ENCODE measurements around the gene TAF8.

Gene TAF8

DNA sequence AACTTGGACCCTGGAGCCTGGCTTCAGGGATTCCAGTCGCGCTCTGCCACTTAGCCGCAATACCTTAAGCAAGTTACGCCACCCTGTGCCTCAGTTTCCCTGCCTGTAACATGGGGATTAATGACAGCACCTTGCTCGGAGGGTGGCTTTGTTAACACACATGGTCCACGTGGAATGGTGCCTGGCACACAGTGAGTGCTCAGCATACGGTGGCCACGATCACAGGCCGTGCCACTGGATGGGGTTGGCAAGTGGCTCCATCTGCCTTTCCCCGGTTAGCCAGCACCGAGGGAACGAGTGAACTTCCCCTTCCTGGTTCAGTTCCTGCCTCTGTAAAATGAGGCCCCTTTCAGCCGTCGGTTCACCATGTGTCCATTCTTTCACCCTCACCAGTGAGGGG is 74.9 kb downstream of the TAF8 start:
- Mint-ChIP-seq H3K36me3 (ENCODE audit: low read depth) (no peaks in the 10 kb centered on the region), H3K27ac (no peak overlapping the region), H3K4me3 (no peak overlapping the region), H3K9me3 (no peaks in the 10 kb centered on the region), H3K4me1 (peaks cover 13% of the 10 kb centered on the region), H3K27me3 (ENCODE audit: low read depth, poor library complexity) (peaks cover 3% of the 10 kb centered on the region)
- TF ChIP-seq, protein P1, sequence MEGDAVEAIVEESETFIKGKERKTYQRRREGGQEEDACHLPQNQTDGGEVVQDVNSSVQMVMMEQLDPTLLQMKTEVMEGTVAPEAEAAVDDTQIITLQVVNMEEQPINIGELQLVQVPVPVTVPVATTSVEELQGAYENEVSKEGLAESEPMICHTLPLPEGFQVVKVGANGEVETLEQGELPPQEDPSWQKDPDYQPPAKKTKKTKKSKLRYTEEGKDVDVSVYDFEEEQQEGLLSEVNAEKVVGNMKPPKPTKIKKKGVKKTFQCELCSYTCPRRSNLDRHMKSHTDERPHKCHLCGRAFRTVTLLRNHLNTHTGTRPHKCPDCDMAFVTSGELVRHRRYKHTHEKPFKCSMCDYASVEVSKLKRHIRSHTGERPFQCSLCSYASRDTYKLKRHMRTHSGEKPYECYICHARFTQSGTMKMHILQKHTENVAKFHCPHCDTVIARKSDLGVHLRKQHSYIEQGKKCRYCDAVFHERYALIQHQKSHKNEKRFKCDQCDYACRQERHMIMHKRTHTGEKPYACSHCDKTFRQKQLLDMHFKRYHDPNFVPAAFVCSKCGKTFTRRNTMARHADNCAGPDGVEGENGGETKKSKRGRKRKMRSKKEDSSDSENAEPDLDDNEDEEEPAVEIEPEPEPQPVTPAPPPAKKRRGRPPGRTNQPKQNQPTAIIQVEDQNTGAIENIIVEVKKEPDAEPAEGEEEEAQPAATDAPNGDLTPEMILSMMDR (IDR thresholded peaks at IDR 0.05), result no peak
- no peak for DNase-seq

DNA sequence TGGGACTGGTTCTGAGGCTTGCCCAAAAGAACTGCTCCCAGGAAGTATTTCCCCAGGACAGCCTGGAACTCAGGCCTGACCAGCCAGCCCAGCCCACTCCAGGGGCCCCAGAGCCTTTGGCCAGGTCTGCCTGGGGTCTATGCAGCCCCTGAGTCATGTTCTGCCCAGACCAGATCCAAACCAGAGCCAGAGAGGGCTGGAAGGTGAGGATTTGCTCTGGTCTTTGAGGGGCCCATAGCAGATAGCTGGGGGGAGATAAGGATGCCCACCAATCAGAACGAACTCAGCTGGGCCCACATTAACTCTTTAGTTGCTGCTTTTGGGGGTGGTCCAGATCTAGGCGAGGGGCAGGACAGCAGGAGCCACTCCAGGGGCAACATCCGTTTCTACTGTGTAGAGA is 75.3 kb downstream of the TAF8 start:
- Mint-ChIP-seq H3K27ac (no peak overlapping the region), H3K4me1 (peaks cover 13% of the 10 kb centered on the region), H3K4me3 (no peak overlapping the region)

DNA sequence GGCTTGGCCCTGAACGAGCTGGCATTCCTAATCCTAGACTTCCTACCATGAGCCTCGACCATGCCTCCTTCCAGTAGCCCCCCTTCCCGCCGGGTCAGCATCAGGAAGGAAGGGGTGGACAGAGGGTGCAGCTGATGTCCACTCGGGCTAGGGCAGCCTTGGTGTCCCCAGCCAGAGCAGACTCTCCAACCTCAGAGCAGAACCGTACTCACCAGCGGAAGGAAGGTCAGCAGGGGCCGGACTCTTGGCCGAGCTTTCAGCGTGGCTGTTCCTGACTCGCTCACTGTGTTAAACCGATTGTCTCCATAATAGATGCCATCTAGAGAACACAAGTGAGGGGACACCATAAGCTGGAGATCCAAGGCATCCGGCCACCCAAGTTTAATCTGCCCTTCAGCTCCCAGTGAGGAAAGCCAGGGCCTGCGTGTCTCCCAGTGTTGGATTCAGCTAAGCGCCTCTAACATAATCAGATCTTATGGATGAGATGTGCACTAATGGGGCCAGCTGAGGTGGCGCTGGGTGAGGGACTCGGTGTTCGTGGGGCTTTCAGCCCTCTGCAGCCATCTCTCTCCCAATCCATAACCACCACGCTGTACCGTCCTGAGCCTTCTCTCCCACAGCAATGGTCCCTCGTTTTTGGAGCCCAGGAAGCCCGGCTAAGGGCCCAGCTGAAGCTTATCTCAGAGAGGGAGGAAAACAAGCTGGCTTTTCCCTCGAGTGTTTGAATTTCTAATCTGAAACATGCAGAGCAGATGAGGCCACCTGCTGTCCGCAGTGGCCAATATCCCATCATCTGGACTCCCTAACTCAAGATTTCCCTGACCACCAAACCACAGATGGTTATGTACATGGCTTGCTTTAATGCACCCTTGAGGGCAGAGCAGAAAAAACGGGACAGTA is 78.4 kb downstream of the TAF8 start:
- Mint-ChIP-seq H3K27ac (peak overlapping the region; percentile 34), H3K9me3 (peaks cover 4% of the 10 kb centered on the region), H3K36me3 (ENCODE audit: low read depth) (peaks cover 4% of the 10 kb centered on the region), H3K4me1 (peaks cover 4% of the 10 kb centered on the region), H3K27me3 (ENCODE audit: low read depth, poor library complexity) (peaks cover 6% of the 10 kb centered on the region), H3K4me3 (no peak overlapping the region)
- TF ChIP-seq, protein P1 (IDR thresholded peaks at IDR 0.05), result no peak
- no peak for DNase-seq

More for the DNA sequence above, 75.3 kb downstream of the TAF8 start:
- Mint-ChIP-seq H3K9me3 (no peaks in the 10 kb centered on the region), H3K27me3 (ENCODE audit: low read depth, poor library complexity) (peaks cover 3% of the 10 kb centered on the region), H3K36me3 (ENCODE audit: low read depth) (no peaks in the 10 kb centered on the region)
- TF ChIP-seq, protein P1 (IDR thresholded peaks at IDR 0.05), result no peak
- no peak for DNase-seq

DNA sequence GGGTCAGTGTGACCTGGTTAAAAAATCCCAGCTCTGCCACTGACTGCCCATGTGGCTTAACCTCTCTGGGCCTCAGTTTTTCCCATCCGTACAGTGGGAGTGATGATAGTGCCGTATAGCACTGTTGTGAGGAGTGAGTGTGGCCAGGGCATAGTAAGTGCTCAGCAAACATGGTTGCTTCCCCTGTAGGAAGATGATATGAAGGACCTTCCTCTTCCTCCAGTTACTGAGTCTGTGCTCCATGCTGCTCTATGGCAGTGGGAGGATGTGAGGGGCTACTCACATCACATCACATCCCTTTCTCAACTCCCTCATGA is 79.0 kb downstream of the TAF8 start:
- peaks cover 4% of the 10 kb centered on the region for H3K36me3 Mint-ChIP-seq (ENCODE audit: low read depth)
- TF ChIP-seq, protein P1 (IDR thresholded peaks at IDR 0.05), result no peak
- peaks cover 9% of the 10 kb centered on the region for H3K4me1 Mint-ChIP-seq
- no peak overlapping the region for H3K4me3 Mint-ChIP-seq
- no peak overlapping the region for H3K27ac Mint-ChIP-seq
- H3K9me3 Mint-ChIP-seq, result peaks cover 4% of the 10 kb centered on the region
- DNase-seq, result no peak
- H3K27me3 Mint-ChIP-seq (ENCODE audit: low read depth, poor library complexity), result peaks cover 10% of the 10 kb centered on the region

DNA sequence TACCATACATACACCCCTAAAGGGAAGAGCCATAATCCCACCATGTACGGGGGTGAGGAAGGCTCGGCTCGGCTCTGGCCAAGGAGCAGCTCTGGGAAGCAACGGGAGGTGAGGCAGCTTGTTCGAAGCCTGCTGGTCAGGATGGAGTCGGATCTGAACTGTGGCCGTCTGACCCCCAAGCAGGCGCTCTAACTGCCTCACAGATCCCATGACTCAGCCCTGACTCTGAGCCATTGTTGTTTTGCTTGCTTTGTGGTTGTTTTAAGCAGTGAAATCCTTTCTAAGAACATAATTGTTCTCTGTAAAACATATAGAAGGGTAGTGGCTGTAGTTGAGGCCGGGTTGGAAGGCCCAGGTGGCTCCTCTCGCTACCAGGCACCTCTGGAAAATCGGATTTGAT is 81.2 kb downstream of the TAF8 start:
- Mint-ChIP-seq H3K9me3 (peaks cover 4% of the 10 kb centered on the region), H3K4me1 (peaks cover 10% of the 10 kb centered on the region), H3K4me3 (no peak overlapping the region), H3K27me3 (ENCODE audit: low read depth, poor library complexity) (peaks cover 7% of the 10 kb centered on the region), H3K27ac (no peak overlapping the region), H3K36me3 (ENCODE audit: low read depth) (peaks cover 4% of the 10 kb centered on the region)
- no peak for DNase-seq
- TF ChIP-seq, protein P1 (IDR thresholded peaks at IDR 0.05), result no peak

DNA sequence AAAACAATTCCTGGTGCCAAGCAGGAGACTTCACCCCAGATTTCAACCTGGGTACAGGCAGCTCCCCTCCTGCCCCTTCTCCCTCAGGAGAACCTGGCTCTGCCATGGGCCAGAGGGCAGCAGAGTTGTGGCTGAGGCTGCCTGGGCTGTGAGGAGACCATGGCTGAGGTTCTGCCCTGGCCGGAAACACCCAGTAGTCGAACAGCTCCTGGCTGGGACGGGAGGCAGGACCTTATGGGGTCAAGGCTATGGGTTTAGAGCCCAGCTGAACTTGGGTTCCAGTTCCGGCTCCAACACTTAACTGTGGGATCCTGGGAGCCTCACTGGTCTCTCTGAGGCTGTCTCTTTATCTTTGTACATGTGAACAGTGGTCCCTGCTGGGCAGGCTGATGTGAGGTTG is 83.6 kb downstream of the TAF8 start:
- Mint-ChIP-seq H3K4me1 (peaks cover 27% of the 10 kb centered on the region), H3K4me3 (no peak overlapping the region), H3K9me3 (peaks cover 4% of the 10 kb centered on the region), H3K27ac (no peak overlapping the region), H3K27me3 (ENCODE audit: low read depth, poor library complexity) (peaks cover 7% of the 10 kb centered on the region), H3K36me3 (ENCODE audit: low read depth) (peaks cover 4% of the 10 kb centered on the region)
- no peak for DNase-seq
- TF ChIP-seq, protein P1 (IDR thresholded peaks at IDR 0.05), result no peak

Data from nephron progenitor cell (in vitro differentiated cells).